GM21825 (cell line): Measurements from ENCODE around the gene CARS2.
"Not testable (repeated sequence)": the region's sequence is repeated elsewhere in the genome, so short reads cannot be mapped to it uniquely, and the experiment has no call there.

ENCODE experiments used
- ATAC-seq: cut with Tn5 transposase; IDR thresholded peaks from one replicate; pipeline ENCODE4 v1.9.1; 2021; ENCODE audit warnings: mild to moderate bottlenecking, moderate library complexity; ENCODE audit not compliant: unreplicated experiment

CARS2 gene

GRCh38 chr13:110620596-110620995 is 85.3 kb downstream of the CARS2 start:
- no peak for ATAC-seq

- ATAC-seq: no peak
Measured at GRCh38 chr13:110618780-110619179, 87.1 kb downstream of the CARS2 start.

- ATAC-seq: no peak
Measured at GRCh38 chr13:110618167-110618566, 87.7 kb downstream of the CARS2 start.

- no peak for ATAC-seq
Measured at GRCh38 chr13:110617321-110618072, 88.4 kb downstream of the CARS2 start.

GRCh38 chr13:110616103-110617101 is 89.5 kb downstream of the CARS2 start:
- peak; percentile 47 for ATAC-seq

GRCh38 chr13:110615322-110616102 is 90.4 kb downstream of the CARS2 start, which contains the start of gene NAXD:
Gene NAXD (plus strand): TSS chr13:110615545. CDS start chr13:110615602, 57 bp downstream.
- ATAC-seq: peak; percentile 78

- ATAC-seq: no peak
Measured at GRCh38 chr13:110615005-110615321, 91.0 kb downstream of the CARS2 start.

GRCh38 chr13:110610955-110611595 is 94.8 kb downstream of the CARS2 start:
- ATAC-seq: no peak

- no peak for ATAC-seq
Measured at GRCh38 chr13:110607675-110608224, 98.2 kb downstream of the CARS2 start.

GRCh38 chr13:110606281-110606680 is 99.6 kb downstream of the CARS2 start:
- not testable (repeated sequence) for ATAC-seq

GRCh38 chr13:110605132-110605531 is 100.8 kb downstream of the CARS2 start:
- ATAC-seq: no peak

GRCh38 chr13:110600980-110601379 is 104.9 kb downstream of the CARS2 start:
- ATAC-seq: no peak

- no peak for ATAC-seq
Measured at GRCh38 chr13:110600261-110600819, 105.6 kb downstream of the CARS2 start.

- ATAC-seq: no peak
Measured at GRCh38 chr13:110597041-110597689, 108.8 kb downstream of the CARS2 start.

GRCh38 chr13:110593430-110594130 is 112.3 kb downstream of the CARS2 start:
- peak; percentile 82 for ATAC-seq

- ATAC-seq: no peak
Measured at GRCh38 chr13:110592665-110593064, 113.3 kb downstream of the CARS2 start.
